ENCODE data around the gene PRR30.

DNA sequence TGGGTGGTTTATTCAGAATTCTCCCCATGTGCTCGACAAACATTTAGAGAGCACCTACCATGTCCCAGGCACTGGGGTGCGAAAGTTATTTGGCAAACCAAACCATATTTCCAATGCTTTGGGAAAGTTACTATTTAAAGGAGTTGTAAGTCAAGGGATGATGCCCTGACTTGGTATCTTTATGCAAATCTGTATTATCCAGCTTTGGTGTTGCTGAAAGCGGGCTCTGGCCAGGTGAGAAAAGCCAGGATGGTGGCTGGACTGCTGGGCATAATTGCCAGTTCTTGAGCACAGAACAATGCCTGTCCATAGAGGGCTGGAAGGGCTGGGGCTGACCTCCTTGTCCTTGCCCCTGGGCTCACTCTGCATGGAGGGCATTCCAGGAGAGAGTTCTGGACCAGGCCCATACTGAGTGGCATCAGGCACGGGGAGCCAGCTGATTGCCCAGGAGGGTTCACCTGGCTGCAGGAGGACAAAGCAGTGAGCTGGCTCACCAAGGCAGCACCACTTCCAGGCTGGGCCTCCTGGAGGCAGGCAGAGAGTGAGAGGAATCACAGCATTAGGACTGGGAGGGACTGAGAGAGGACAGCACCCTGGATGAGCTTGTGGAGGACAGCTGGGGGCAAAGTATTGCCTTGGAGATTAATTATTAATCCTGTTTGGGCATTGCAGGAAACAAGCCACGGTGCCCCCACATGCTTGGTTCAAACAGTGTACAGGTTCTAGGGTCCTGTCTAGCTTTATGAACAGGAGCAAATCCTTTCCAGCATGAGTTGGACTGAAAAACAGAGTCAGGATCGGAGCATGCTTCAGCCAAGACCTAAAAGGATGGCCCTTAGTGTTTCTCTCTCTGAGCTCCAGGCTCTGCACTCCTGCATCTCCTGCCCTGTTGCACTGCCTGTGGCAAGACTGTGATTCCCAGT is 45.5 kb downstream of the PRR30 start:
- no peak for TF ChIP-seq TAF1 (IDR thresholded peaks at IDR 0.05; ENCODE audit: borderline replicate concordance, low read depth, low read length)
- no peak for TF ChIP-seq POLR2A (IDR thresholded peaks at IDR 0.05; ENCODE audit: low read depth, low read length)

All from GM12892 (cell line).